NT2/D1 (cell line): Measurements from ENCODE around the gene RUNX3.

Experiments
- DNase-seq: peaks from one replicate; pipeline ENCODE4 v3.0.0-alpha.2; 2011; ENCODE audit warnings: low read depth, low spot score
- H3K27me3 ChIP-seq: 2 replicates; pipeline ENCODE4 v1.6.0; 2011; ENCODE audit warnings: mild to moderate bottlenecking; ENCODE audit not compliant: insufficient read length, insufficient read depth
- H3K36me3 ChIP-seq: 2 replicates; pipeline ENCODE4 v1.6.1; 2011; ENCODE audit warnings: mild to moderate bottlenecking, low read length, mixed read lengths; ENCODE audit not compliant: insufficient read depth, insufficient read length
- H3K4me1 ChIP-seq: 2 replicates; pipeline ENCODE4 v1.5.1; 2011; ENCODE audit not compliant: insufficient read depth, insufficient read length
- H3K4me3 ChIP-seq: 2 replicates; pipeline ENCODE4 v1.5.1; 2011; ENCODE audit warnings: low read depth; ENCODE audit not compliant: insufficient read length
- H3K9ac ChIP-seq: 2 replicates; pipeline ENCODE4 v1.6.0; 2011; ENCODE audit warnings: low read depth; ENCODE audit not compliant: insufficient read length
- H3K9me3 ChIP-seq: 2 replicates; pipeline ENCODE4 v1.5.1; 2011; ENCODE audit warnings: mild to moderate bottlenecking, low read length; ENCODE audit not compliant: insufficient read depth
- SUZ12 ChIP-seq: IDR thresholded peaks from 2 replicates; pipeline ENCODE4 v1.6.1; 2011; ENCODE audit not compliant: insufficient read length, insufficient read depth; ENCODE audit errors: extremely low read depth
- YY1 ChIP-seq: IDR thresholded peaks from 2 replicates; pipeline ENCODE4 v1.6.1; 2011; ENCODE audit not compliant: insufficient read length, insufficient read depth
- ZNF274 ChIP-seq: IDR thresholded peaks from 2 replicates; pipeline ENCODE4 v1.6.1; 2011; ENCODE audit warnings: mild to moderate bottlenecking, low read depth, low read length

RUNX3 gene

DNA sequence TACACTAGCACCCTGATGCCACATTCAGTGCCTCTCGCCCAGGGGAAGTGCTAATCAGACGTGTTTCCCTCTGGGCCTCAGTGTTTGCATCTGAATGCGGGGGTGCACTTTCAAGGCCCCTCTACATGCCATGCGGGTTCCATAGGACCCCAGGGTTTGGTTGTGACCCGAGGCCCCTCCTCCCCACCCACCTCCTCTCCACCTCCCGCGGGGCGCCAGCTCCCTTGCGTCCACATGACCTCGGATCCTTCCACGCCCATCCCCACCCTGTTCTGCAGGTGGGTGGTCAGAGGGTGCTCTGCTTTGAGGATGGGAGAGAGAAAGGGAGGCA lies 5.1 kb upstream of the RUNX3 start:
- peaks cover 40% of the 10 kb centered on the region for H3K27me3 ChIP-seq
- TF ChIP-seq YY1 (no peak), ZNF274 (no peak), SUZ12 (no peak)

DNA sequence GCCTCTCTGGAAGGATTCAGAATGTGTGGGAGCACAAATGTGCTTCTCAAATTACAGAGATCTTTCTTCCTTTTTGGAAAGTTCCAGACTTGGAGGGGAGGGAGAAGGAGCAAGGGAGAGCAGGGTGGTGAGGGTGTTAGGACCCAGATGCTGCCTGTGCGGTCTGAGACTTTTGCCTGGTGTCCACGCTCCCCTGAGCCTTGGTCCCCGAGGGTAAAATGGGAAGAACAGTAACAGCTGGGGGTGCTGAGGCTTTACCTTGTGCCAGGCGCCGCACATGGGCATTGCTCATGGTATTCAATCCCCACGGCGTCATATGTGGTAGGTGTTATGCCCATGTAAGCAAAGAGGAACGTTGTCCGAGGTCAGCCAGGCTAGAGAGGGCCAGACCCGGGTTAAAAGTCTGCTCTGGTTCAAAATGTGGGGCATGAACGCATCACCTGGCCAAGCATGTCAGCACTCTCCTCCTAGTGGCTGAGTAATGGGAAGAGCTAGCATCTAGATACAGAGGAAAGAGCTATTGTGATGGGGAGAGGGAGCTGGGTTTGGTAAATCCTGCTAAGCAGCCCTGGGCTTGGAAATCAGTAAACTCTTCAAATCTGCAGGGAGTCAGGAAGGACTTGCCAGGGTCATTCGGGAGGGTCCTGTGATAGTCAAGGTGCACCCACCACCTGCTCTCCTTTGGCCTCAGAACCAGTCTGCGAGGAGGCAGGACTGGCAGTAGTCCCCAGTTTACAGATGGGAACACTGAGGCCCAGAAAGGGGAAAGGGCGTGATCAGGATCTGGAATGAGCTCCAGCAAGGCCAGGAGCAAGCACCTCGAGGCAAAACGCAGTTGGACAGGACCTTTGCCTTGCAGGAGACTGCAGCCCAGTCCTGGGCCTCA lies 4.5 kb upstream of the RUNX3 start:
- H3K36me3 ChIP-seq, result no peaks in the 10 kb centered on the region
- H3K9ac ChIP-seq, result peak overlapping the region; percentile 0
- H3K4me3 ChIP-seq, result no peak overlapping the region
- peaks cover 28% of the 10 kb centered on the region for H3K4me1 ChIP-seq
- no peak for DNase-seq
- H3K27me3 ChIP-seq, result peaks cover 40% of the 10 kb centered on the region
- TF ChIP-seq SUZ12, result no peak
- no peaks in the 10 kb centered on the region for H3K9me3 ChIP-seq

More for the DNA sequence above, 5.1 kb upstream of the RUNX3 start:
- DNase-seq, result no peak
- no peak overlapping the region for H3K4me3 ChIP-seq
- no peak overlapping the region for H3K9ac ChIP-seq
- H3K9me3 ChIP-seq, result no peaks in the 10 kb centered on the region
- H3K36me3 ChIP-seq, result no peaks in the 10 kb centered on the region
- peaks cover 32% of the 10 kb centered on the region for H3K4me1 ChIP-seq

DNA sequence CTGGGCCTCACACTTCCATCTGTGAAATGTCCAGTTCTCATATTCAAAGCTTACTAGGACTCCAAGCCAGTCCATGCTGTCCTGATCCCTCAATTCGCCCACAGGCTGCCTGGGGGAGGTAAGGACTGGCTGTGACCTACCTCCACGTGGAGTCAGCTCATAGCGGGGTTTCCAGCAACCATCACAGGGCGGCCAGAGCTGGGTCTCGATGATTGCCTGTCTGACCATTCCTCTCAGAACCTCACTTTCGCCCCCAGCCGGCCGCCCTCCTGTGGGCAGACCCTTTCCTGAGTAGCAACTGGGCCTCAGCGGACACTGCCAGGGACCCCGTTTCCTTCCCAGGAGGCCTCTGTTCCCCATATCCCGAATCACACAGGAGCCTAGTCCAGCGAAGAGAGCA lies 3.4 kb upstream of the RUNX3 start:
- TF ChIP-seq YY1, result no peak
- TF ChIP-seq SUZ12, result no peak
- TF ChIP-seq ZNF274, result no peak
- H3K9ac ChIP-seq, result no peak overlapping the region

DNA sequence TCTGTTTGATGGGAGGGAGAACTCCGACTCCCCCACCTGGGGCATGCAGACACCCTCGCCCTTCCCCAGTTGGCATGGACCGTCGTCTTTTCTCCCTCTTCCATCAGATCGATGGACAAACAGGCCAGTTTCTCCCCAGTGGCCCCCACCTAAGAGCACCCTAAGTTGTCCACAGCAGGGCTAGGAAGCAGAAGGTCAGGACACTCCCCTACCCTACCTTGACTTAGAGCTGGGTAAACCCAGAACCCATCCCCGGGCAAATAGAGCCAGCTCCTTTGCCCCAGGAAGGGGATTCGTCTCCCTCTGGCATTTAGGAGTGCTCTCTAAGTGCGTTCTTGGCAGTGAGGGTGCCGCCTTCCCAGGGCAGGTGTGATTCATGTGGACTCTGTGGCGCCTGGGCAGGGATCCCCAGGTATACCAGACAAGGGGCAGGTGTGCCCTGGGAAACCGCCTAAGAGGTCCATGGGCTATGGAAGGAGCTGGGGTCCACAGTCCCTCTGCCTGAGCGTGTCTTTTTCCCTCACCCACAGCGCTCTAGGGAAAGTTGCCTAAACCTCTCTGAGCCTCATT lies 2.7 kb upstream of the RUNX3 start:
- peaks cover 58% of the 10 kb centered on the region for H3K27me3 ChIP-seq
- H3K36me3 ChIP-seq, result no peaks in the 10 kb centered on the region
- no peaks in the 10 kb centered on the region for H3K9me3 ChIP-seq
- no peak for DNase-seq
- TF ChIP-seq ZNF274, result no peak
- no peak for TF ChIP-seq SUZ12
- no peak for TF ChIP-seq YY1
- H3K9ac ChIP-seq, result peak overlapping the region; percentile 50
- H3K4me3 ChIP-seq, result peak overlapping the region; percentile 12
- peaks cover 24% of the 10 kb centered on the region for H3K4me1 ChIP-seq

More for the DNA sequence above, 3.4 kb upstream of the RUNX3 start:
- no peak for DNase-seq
- Histone ChIP-seq H3K36me3 (no peaks in the 10 kb centered on the region), H3K27me3 (peaks cover 51% of the 10 kb centered on the region), H3K9me3 (no peaks in the 10 kb centered on the region), H3K4me3 (no peak overlapping the region), H3K4me1 (peaks cover 28% of the 10 kb centered on the region)

DNA sequence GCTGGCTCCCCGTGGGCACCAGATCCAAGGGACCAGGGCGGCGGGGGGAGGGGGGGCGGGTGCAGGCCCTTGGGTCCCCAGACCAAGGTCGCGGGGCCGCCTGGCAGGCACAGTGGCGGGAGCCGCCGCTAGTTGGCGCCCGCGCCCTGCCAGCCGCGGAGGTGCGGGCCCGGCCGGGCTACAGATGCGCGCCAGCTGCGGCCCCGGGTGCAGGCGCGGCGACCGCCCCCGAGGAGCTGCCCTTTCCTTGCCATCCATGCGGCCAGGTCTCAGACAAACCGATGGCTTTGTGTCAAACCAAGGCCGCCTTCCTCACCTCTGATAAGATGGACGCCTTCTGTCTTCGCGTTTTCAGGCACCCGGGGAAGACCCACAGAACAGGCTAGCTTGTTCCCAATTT lies 2.2 kb upstream of the RUNX3 start:
- Histone ChIP-seq H3K4me3 (peak overlapping the region; percentile 12), H3K4me1 (peaks cover 25% of the 10 kb centered on the region), H3K9me3 (no peaks in the 10 kb centered on the region), H3K27me3 (peaks cover 63% of the 10 kb centered on the region), H3K9ac (peak overlapping the region; percentile 50), H3K36me3 (peaks cover 3% of the 10 kb centered on the region)
- no peak for DNase-seq
- no peak for TF ChIP-seq SUZ12
- no peak for TF ChIP-seq ZNF274
- no peak for TF ChIP-seq YY1

DNA sequence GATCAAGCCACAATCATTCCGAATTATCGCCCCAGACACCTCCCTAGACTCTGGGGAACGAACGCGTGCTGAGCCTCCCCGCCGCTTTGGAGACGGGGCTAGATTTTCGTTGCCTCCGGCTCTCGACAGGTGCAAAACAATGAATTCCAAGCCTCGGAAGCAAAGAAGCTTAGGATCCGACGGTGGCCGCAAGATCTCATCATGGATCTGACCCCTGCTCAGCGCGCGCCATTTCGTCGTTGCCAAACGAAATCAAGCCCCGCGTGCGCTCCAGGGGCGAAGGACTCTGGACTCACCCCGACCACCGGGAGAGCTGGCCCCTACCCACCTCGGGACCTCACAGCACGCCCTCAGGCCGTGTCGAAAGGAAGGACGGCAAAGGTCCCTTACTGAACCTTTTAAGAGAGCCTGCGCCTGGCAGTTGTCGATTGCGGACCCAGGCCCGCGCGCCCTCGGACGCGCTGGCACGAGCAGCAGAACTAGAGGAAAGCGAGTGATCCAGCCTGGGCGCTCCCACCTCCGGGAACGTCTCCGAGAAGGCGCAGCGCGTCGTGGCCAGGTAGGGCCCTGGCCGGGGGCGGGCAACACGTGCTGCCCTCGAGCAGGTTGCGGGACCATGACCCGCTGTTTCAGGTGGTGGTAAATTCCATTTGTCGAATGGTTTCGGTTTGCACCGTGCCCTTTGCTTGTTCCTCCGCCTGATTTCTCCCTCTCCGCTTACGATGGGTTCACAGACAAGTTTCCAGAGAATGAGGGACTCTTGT lies 1.6 kb upstream of the RUNX3 start:
- no peak for DNase-seq
- H3K4me1 ChIP-seq, result peaks cover 29% of the 10 kb centered on the region
- peak overlapping the region; percentile 34 for H3K9ac ChIP-seq
- TF ChIP-seq YY1 (no peak), SUZ12 (peak; percentile 71)
- peak overlapping the region; percentile 75 for H3K4me3 ChIP-seq
- H3K36me3 ChIP-seq, result peaks cover 9% of the 10 kb centered on the region
- no peaks in the 10 kb centered on the region for H3K9me3 ChIP-seq
- peaks cover 64% of the 10 kb centered on the region for H3K27me3 ChIP-seq

DNA sequence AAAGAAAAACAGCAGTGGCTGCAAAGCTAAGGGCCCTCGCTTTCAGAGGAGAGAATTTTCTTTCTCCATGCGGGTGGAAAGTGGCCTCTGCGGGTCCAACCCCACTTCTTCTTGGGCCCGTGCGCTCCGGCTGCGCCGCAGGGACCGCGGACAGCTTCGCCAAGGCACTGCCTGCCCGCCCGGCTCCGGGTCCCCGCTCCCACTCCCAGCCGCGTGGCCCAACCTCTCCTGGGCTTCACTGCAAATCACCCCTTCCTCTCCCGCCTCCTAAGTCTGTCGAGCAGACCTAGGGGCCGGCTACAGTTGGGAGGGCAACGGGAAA lies 1.0 kb upstream of the RUNX3 start:
- no peak for TF ChIP-seq YY1
- no peak for TF ChIP-seq ZNF274
- TF ChIP-seq SUZ12, result no peak
- H3K4me3 ChIP-seq, result peak overlapping the region; percentile 75
- peaks cover 10% of the 10 kb centered on the region for H3K36me3 ChIP-seq
- DNase-seq, result no peak
- peaks cover 64% of the 10 kb centered on the region for H3K27me3 ChIP-seq
- peak overlapping the region; percentile 83 for H3K9ac ChIP-seq
- no peaks in the 10 kb centered on the region for H3K9me3 ChIP-seq
- peaks cover 29% of the 10 kb centered on the region for H3K4me1 ChIP-seq
